HG02588 (cell line): ENCODE data around the gene FBP2.
"Not testable (repeated sequence)": the region's sequence is repeated elsewhere in the genome, so short reads cannot be mapped to it uniquely, and the experiment has no call there.

ENCODE experiments used
- ATAC-seq: cut with Tn5 transposase; IDR thresholded peaks from one replicate; pipeline ENCODE4 v1.9.1; 2021; ENCODE audit warnings: mild to moderate bottlenecking, moderate library complexity; ENCODE audit not compliant: unreplicated experiment

FBP2 gene

DNA sequence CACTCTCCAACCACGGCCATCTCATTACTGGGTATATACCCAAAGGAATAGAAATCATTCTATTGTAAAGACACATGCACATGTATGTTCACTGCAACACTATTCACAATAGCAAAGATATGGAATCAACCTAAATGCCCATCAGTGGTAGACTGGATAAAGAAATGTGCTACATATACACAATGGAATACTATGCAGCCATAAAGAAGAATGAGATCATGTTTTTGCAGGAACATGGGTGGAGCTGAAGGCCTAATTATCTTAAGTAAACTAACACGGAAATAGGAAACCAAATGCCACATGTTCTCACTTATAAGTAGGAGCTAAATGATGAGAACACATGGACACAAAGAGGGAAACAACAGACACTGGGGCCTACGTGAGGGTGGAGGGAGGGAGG, 29.3 kb downstream of the FBP2 start:
- not testable (repeated sequence) for ATAC-seq

DNA sequence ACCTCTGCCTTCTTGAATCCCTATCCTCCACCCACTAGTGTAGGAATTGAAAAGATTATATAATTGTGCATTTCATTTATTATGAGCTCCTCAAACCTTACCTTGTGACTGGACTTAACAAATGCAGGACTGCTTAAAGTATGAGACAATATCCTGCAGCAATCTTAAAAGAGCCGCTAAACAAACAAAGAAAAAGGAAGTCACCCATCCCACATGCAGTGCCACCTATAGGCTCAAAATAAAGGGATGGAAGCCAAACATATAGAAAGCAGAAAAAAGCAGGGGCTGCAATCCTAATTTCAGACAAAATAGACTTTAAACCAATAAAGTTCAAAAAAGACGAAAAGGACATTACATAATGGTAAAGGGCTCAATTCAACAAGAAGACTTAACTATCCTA, 30.1 kb downstream of the FBP2 start:
- no peak for ATAC-seq

DNA sequence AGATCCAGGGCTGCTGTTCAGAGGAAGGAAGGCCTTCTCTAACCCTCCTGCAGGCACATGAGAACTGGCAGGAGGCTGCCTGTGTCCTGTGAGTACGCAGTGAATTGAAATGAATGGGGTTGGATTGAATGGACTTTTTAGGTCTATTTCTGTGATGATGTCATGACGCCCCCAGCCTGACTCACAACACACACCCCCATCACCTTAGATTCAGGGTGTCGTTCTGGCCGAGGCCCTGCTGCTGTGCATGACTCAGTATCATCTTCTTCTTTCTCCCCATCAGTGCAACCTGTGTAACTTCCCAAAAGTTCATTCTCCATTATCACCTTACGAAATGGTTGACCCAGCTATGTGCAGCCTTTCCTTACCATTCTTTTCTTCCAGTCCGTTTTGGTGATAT, 33.4 kb downstream of the FBP2 start:
- ATAC-seq, result no peak

DNA sequence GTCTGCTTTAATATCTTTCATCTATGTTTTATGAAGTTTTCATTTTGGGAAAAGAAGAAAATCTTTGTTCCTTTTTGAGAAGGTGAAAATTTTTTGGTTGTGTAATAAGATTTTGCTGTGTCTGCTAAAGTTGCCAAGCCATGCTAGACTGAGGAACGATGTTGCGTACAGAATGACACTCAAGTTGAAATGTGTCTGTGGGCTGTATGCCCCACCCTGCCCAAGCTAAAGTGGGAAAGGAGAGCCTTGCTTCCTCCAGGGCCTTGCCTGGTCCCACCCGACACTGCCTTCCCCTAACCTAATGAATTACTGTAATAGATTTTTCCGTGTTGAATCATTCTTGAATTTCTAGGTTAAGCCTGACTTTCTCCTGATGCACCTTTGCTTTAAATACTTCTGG, 36.2 kb downstream of the FBP2 start:
- no peak for ATAC-seq

DNA sequence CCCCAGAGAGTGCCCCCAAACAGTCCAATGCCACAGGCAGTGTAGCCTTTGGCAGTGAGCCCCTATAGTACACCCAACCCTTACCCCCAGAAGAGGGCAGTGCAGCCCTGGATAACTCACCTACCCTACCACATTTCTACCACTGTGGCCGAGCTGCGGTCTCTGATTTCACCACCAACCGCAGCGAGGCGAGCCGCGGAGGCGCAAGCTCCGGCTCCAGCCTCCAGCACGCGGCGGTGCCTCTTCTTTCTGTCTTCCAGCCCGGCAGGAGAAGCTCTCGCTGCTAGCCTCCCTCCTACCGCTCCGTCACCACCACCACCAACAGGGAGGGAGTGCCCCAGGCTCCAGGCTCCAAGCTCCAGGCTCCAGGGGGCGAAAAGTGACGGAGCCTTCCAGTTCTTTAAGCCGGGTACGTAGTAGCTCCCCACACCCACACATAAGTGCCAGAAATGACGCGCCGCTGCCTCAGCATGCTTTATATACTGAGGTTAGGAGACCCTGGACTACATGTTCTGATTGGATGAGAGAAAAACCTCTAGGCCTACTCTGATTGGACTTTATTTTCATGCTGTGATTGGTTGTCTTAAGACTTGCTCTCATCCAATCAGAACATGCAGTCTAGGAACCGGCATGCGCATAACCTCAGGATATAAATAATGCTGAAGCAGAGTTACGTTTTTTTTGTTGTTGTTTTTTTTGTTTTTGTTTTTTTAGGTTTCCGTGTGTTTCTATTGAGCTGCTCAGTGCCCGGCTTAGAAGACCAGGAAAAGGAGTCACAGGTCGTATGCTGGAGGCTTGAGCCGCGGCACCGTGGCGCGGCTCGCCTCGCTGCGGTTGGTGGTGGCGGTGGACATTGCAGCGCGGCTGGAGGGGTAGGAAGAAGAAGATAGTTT, 38.9 kb downstream of the FBP2 start, which contains the start of gene PCAT7:
Gene PCAT7 (plus strand): TSS at position 645 of the 893 bp plus-strand sequence.
- no peak for ATAC-seq

DNA sequence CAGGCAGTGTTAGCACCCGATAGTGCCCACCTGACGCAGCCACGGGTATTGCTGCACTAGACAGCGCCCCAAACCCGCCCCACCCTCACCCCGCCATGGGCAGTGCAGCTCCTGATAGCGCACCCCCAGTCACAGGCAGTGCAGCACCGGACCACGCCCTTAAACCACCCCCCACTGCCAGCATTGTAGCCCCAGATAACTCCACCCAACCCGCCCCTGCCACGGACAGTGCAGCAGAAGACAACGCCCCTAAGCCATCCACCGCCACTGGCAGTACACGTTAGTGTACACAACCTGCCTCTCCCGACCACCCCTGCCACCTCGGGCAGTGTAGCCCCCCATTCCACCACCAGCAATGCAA, 39.6 kb downstream of the FBP2 start:
- no peak for ATAC-seq

DNA sequence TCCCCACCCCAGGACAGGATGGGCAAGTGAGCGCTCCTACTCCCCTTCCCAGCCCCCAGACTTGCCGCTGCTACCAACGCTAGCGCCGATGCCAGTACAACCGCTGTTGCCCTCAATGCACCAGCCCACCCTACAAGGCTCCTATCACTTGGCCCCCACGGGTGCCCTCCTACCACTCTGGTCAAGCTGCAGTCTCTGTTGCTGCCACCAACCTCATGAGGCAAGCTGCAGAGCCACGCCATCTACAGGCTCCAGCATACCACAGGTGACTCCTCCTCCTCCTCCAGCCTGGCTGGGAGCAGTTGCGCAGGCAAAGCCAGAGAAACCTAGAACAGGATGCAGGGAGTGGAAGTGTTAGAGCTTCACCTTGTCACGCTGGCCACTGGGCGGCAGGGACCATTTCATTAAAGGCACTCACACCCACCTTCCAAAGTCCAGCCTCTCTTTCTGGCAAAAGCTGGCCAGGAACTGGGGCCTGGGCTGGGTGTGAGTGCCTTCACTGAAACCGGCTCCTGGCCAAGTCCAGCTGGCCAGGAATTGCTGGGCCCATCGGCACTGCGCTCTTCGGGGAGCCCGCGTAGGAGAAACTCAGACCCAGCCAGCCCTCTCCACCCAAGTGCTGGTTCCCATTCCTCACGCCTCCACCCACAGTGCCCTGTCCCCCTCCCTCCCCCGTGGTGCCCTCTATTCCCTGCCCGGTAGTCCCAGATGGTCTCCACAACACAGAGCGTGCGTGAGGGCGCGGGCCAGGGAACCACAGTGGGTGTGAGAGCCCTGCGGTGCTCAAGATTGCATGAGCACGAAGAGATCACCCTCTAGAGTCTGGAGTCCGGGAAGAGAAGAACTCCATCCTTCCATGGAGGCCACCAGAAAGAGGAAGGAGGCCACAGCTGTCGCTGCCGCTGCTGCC, 40.3 kb downstream of the FBP2 start:
- ATAC-seq, result no peak

DNA sequence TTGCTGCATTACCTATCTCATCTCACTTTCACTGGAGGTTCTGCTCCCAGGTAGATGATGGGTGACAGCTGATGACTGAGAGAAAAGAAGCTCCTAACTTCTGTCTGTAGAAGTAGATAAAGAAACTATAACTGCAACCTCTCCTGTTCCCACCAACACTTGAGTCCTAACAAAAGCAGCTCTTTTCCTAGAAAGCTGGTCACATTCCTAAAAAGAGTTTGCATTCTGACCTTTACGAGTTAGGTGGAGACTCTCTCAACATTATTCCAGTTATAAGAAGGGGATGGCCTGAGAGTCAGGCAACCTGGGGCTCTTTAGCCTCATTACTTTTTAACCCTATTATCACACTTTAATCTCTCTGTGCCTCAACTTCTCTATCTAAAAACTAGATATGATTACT, 47.7 kb downstream of the FBP2 start:
- no peak for ATAC-seq

DNA sequence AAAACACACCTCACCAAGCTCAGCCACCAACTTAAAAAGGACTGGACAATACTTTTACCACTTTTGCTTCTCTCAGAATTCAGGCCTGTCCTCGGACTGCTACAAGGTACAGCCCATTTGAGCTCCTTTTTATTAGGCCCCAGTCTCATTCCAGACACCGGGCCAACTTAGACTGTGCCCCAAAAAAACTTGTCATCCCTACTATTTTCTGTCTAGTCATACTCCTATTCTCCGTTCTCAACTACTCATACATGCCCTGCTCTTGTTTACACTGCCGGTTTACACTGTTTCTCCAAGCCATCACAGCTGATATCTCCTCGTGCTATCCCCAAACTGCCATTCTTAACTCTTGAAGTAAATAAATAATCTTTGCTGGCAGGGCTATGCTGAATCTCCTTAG, 49.3 kb downstream of the FBP2 start:
- ATAC-seq, result not testable (repeated sequence)

DNA sequence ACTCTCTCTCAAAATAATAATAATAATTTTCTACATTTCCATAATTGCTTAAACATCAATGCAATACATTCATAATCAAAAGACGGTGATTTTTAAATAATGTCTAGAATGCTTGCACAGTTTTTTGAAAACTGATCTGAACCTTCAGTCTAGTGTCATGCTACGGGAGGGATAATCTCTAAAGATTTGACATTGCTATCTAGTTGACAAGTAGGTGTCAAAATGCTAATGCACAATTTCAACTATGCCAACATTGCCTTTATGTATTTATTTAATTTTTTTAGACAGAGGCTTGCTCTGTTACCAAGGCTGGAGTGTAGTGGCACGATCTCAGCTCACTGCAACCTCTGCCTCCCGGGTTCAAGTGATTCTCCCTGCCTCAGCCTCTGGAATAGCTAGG, 54.7 kb downstream of the FBP2 start:
- ATAC-seq, result no peak

DNA sequence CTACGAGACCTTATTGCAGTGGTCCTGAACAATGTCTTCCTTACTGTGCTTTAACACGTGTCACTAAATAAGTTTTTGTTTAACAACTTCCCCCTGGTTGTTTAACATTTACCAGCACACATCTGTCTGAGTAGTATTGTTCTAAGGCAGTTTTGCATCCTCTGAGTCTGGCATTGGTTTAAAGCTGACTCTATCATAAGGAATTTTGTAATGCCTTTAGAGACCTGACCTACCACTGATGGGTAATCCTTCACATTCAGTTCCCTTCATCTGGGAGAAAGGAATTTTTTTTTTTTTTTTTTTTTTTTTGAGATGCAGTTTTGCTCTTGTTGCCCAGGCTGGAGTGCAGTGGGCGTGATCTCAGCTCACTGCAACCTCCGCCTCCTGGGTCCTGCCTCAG, 58.7 kb downstream of the FBP2 start:
- ATAC-seq, result no peak

DNA sequence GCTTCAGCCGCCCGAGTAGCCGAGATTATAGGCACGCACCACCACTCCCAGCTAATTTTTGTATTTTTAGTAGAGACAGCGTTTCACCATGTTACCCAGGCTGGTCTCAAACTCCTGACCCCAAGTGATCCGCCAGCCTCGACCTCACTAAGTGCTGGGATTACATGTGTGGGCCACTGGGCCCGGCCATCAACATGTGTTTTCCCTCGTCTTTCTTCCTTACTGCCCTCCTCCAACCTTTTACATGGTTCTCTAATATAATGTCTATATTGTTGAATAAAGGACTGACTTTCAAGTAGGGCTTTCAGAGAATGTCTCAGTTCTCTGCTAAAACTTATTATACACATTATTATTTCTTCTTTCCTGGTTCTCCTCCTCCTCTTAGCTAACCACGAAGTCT, 60.0 kb downstream of the FBP2 start:
- ATAC-seq, result no peak

DNA sequence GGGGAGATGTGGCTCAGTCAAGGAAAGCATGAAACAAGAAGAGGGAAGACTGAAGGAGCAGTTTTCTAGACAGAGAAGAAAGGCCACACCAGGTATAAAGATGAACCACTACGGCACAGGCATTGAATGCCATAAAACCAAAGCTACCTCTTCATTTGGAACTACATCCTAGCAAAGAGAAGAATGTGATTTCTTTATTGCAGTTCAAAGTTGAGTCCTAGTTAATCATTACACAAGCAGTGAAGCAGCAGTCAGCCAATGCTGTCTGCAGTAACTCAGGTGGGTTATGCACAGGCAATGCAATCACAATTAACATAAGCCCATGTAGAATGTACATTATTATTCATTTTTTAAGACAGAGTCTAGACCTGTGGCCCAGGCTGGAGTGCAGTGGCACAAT, 60.5 kb downstream of the FBP2 start:
- ATAC-seq, result no peak

DNA sequence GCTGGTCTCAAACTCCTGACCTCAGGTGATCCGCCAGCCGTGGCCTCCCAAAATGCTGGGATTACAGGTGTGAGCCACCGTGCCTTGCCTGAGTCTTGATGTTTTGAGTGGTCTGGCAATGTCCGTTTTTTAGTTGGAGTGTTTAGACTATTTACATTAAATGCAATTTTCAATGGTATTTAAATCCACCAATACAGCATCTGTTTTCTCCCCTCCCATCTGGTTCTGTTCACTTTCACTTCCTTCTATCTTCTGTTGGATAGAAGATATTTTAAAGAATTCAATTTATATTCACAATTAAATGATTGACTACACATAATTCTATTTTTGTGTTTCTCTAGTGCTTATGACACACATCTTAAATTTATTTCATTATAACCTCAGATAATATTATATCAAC, 64.7 kb downstream of the FBP2 start:
- ATAC-seq, result no peak

DNA sequence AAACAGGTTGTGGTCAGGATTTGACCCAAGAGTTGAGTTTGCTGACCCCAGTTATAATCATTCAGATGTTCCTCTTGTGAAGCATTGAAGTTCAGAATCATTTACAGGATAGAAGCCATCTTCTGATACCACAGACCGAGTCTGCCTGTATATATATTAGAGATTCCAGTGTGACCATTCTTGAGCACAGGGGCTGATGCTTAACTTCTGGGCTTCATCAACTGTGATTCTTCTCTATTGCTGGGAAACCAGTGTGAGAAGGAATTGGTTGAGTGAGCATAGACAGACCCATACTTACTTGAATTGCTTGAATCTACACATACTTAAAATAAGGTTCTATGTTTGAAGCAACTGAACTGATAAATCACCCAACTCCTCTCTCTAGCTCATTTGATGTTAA, 66.7 kb downstream of the FBP2 start:
- ATAC-seq, result no peak

DNA sequence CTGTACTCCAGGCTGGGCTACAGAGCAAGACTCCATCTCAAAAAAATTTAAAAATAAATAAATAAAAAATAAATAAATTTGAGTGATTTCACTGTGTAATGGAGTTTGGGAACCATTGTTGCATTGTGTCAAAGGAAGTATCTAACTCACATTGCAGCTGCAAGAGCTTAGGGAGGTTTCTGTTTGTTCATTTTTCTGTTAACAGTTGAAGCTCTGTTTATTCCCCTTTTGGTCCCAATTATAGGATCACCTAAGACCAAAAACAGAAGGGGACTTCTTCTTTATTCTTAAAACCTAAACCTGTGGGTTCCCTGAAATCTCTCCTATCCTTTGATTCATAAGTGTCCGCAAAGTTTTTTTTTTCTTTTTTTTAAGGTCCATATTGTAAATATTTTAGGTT, 67.4 kb downstream of the FBP2 start:
- ATAC-seq, result no peak

DNA sequence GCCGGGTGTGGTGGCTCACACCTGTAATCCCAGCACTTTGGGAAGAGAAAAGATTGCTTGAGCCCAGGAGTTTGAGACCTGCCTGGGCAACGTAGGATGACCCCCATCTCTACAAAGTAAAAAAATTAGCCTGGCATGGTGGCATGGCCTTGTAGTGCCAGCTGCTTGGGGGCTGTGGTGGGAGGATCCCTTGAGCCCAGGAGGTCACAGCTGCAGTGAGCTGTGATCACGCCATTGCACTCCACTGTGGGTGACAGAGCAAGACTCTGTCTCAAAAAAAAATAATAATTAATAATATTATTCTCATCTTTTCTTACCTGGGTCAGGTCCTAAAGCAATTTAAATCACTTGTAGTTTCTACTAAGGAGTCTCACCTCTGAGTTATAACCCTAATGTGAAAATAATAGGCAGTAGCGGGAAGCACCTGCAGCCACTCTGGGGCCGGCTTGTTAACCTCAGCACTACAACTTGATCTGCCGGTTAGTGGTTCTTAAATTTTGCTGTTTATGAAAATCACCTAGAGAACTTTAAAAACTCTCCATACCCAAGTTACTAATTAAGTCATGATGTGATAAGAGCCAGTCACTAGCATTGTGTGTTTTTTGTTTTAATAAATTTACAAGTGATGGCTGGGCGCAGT, 68.1 kb downstream of the FBP2 start:
- ATAC-seq, result no peak

DNA sequence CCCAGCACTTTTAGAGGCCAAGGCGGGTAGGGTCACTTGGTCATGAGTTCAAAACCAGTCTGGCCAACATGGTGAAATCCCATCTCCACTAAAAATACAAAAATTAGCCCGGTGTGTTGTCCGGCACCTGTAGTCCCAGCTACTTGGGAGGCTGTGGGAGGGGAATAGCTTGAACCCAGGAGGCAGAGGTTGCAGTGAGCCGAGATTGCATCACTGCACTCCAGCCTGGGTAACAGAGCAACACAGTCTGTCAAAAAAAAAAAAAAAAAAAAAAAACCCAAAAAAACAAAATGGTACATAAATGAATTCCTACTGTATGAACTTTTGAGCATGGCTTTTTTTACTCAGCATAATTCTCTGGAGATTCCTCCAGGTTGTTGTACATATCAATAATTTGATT, 76.4 kb downstream of the FBP2 start:
- no peak for ATAC-seq

DNA sequence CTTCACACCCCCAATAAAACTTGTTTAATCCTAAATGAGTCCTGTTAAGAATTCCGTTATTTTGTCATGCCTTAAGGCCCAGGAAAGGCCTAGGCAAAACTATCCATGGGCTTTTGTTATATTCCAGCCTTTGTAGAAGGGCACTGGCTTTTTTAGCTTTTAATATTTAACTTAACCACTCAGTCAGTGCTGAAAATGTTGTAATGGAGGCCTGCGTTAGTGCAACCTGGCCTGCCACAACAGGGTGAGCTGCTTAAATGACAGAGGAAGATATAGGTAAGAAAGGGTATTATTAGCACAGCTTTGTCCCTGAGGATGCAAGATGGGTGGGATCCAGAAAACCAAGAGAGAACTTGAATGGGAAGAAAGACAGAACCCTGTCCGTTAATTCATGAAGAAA, 78.9 kb downstream of the FBP2 start:
- ATAC-seq, result no peak

DNA sequence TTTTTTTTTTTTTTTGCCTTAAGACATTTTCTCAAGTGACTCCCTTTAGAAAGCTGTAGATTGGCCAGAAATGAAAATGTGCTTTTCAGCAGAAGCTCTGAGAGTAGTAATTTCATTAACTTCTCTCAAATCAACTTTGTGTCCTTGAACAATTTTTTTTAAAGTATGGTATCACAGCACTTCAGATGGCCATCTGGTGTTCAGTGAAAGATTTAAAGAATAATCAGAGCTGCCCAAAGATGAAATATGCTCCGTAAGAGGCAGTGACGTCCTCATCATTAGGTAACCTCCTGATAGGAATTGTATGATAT, 81.7 kb downstream of the FBP2 start:
- ATAC-seq, result no peak

DNA sequence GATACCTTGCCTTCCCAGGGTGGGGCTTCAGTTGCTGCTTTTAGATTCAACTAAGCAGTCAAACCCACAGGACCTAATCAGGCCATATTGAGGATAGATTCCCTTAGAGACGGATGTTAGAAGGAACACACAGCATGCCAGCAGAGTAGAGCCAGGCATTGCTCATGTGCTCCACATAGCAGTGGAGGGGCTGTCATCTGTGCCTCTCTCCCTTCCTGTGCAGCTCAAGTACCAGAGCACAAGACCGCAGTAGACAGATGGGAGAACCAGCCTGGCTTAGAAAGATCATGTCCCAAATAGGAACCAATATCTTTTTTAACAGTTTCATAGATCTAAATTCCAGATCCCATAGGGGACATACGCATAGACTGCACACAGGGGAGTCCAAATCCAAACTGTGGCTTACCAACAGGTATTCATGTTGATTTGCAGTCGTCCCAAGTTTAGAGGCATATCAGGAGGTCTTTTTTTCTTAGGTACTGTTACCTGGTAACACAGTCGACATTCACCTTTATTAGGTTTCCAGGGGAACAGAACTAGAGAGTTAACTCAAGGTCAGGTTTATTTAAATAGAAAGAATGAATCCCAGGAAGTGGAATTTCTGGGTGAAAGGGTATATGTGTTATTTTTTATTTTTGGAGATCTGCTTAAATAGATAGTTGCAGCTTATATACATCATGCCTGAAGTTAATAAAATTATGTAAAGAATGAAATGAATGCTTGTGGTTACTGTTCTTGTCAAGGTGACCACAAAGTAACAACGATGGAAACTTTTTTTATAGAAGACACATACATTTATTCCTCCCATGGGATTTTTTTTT, 82.3 kb downstream of the FBP2 start:
- ATAC-seq, result no peak
